HL-60/S4 (cell line): ENCODE measurements around the gene DNAL1.

Experiments
- in situ Hi-C: fragments of 300-500 bp; cut with MboI; formaldehyde crosslinking; loops from 2 replicates; pipeline ENCODE4 v1.14.3; 2022; ENCODE audit warnings: low sequenced_read_pairs

Gene DNAL1

DNA sequence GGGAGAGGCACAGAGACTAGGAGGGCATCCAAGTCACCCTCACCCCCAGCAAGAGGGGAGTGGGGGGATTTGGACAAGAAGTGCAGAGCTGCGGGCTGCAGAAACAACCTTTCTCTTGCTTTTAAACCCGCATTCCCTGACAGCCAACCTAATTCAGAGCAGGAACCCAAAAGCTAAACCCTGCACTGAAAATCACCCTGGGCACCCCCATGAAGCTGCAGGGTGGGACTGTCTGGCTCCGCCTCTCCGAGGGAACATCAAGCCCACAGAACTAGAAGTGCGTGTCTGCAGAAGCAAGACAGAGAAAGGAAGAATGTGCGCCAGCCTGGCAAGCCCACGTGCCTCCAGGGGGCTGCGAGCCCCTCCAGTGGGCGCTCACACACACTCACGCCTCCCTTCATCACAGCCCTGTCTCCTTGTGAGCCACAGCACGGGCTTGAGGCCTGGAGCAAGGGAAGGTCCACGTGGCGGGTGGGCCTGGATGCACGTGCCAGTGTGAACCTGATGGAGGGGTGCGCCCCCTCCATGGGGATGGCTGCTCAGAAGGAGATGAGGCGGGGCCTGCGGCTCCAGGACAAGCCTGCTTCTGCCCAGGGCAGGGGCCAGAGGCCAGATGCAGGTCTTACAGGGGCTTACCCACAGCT is 97.2 kb downstream of the DNAL1 start:
- in situ Hi-C loops, result loop anchor here (10.0 kb wide), 1 partner anchor 73 kb away; no protein-coding TSS in a partner anchor

DNA sequence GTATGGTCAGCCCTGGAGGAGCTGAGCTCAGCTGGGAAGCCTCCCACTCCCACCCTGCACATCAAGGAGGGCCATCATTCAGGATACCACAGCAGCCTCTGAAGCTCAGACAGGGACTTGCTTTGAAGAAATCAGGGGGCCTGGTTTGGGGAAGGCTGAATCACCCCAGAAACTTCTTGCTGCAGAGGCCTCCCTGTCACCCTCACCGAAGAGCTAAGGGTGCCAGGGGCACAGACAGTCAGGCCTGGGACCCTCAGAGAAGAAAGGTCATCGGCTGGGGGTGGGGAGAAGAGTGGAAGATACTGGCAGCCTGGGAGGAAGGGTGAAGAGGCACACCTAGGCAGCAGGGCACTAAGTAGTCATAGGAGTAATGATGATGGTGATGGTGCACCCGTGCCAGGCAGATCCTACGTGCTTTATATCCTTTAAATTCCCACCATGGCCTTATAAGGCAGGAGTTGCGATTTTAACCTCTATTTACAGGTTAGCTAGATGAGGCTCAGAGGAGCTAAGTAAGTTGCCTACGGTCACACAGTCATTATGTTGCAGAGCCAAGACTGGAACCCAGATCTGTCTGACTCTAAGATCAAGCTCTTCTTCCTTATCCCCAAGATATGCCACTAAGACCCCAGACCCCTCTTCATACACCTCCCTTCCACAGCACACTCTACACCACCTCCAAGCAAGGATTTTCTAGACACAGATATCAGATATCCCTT is 97.9 kb downstream of the DNAL1 start:
- in situ Hi-C loops, result loop anchor here (10.0 kb wide), 1 partner anchor 72 kb away; no protein-coding TSS in a partner anchor

DNA sequence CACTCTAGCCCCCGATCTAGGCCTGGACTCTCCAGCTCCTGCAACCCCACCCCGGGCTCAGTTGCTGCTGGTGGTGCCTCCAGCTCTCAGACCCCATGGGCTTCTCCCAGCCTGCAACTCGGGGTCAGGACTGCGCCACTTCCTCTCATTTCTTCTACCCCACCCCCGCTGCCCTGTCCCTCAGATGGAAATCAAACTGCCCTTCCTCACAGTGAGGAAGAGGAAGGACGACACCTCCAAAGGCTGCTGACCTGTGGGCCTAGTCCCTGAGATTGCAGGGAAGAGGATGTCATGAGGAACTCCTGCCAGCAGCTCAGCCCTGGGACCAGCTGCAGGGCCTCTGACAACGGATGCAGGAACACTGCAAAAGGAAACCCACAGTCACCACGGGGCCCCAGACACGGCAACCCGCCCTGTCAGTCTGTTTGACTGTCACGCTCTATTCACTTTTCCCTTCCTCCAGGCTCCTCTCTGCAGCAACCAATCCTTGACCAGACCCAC is 98.7 kb downstream of the DNAL1 start:
- in situ Hi-C loops, result loop anchor here (10.0 kb wide), 1 partner anchor 71 kb away; no protein-coding TSS in a partner anchor

DNA sequence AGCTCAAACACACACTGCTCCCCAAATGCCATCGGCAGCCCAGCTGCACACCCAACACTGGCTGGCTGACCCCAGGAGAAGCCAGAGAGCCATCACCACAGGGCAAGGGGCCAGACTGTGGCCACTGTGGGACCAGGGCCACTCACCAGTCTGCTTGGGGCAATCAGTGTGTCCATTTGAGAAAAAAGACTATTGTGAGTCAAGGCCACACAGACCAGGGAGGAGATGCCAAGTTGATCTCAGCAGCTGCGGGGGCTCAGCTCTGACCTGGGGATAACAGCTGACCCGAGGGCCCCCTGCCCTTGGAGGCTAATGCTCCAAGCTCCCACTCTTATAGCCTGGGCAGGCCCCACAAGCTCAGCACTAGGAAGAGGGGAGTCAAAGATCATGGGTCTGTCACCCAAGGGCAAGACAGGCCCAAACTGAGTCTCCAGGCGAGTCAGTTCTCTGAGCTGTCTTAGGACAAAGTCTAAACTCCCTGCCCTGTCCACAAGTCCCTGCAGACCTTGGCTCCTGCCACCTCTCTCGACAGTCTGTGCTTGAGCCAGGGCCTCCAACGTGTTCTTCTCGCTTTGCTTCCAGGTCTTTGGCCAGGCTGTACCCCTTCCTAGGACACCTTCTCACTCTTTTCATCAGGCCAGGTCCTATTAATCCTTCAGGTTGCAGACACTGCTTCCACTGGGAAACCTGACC is 99.5 kb downstream of the DNAL1 start:
- in situ Hi-C loops, result loop anchor here (10.0 kb wide), 1 partner anchor 70 kb away; no protein-coding TSS in a partner anchor

DNA sequence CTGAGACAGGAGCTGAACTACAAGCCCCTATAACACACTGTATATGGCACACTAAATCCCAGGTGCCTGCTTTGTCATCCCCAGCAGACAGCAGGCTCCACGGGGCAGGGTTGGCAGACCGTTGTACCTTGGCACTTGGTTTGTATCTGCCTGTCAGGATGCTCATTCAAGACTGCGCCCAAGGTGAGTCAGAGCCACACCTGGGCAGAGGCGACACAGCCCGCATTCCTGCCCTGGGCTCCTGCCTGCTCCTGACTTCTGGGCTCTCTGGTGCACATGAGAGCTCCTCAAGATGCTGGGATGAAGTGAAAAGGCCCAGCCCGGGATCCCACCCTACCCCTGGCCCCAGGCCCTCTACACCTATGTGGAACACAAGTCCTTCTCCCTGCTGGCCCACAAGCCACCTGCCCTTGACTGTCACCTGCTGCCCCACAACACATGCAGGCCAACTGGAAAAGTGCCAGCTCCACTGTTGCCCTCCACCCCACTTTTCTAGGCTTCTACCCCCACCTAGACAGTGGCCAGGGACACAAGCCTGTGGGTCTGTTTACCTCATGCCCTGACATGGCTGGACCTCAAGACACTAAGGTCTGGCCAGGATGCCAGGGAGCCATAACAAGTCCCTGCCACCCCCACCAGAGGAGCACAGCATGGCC is 100.2 kb downstream of the DNAL1 start:
- in situ Hi-C loops, result loop anchor here (10.0 kb wide), 1 partner anchor 70 kb away; no protein-coding TSS in a partner anchor

DNA sequence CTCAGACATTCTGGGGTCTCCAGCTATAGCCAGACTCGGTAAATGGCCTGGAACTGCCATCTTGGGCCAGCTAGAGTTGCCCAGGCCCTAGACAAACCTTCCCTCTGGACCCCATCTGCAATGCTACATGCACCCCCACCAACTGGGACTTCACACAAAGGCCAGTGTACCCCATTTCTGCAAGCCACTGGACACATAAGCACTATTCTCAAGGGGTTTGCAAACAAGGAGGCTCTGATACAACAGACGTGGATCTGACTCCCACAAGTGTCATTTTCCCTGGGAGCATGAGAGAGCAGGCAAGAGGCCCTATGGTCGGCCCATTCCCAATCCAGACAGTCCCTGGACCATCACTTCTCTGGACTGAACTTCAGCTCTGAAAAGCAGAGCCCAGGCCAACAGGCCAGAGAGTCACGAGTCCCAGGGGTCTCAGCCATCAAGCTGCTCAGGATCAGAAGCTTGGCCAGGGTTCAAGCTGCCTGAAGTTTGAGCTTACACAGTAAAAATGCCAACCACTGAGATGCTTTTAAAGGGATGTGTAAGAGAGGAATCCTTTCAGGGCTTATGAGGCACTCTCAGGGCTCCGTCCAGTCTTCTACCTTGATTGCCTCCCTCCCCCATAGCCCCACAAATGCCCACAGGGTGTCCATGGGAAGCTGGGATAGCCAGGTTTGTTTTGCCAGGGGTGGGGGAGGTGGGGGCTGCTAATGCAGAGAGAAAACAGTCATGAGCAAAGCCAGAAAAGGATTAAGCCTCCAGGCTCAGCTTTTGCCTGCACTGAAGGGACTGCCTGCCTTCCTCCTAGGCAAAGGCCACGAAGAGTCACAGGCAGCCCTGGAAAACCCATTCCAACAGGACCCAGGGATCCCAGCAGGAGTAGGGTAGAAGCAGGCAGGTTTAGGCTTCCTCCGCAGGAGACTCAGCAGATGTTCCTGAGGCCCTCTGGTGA is 101.1 kb downstream of the DNAL1 start:
- in situ Hi-C loops, result loop anchor here (10.0 kb wide), 1 partner anchor 69 kb away; no protein-coding TSS in a partner anchor

DNA sequence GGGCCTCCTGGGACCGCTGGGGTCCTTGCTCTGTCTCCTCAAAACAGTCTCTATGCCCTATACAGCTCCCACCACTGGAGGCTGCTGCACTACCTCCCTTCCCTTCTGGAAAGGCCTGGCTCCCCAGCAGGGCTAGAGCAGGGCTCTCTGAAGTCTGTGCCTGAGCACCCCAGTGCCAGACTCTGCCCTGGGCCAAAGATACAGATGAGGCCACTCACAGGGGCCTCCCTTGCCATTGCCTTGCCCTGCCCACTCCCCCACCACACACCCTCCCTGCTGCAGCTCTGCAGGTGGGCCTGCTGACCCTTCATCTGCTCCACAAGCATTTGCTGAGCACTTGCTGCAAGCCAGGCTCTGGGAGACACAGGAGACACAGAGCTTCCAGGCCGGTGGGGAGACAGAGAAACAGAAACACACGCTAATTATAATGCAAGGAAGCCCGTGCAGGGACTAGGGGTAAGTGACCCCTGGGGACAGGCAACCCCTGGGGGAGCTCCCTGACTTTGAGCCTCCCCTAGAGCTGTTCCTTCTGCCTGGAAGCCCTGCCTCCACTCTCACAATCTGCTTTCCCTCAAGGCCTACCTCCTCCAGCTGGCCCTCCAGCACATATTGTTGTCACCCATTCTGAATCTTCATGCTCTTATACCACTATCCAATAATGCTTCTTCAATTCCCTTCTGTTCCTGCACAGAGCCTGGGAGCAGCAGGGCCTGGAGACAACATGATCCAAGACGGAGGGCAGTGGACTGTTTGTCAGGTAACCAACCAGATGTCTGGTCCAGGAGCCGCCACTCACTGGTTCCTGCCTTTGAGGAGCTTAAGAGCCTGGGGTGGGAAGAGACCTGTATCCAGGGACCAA is 102.0 kb downstream of the DNAL1 start:
- in situ Hi-C loops, result loop anchor here (10.0 kb wide), 1 partner anchor 68 kb away; no protein-coding TSS in a partner anchor

DNA sequence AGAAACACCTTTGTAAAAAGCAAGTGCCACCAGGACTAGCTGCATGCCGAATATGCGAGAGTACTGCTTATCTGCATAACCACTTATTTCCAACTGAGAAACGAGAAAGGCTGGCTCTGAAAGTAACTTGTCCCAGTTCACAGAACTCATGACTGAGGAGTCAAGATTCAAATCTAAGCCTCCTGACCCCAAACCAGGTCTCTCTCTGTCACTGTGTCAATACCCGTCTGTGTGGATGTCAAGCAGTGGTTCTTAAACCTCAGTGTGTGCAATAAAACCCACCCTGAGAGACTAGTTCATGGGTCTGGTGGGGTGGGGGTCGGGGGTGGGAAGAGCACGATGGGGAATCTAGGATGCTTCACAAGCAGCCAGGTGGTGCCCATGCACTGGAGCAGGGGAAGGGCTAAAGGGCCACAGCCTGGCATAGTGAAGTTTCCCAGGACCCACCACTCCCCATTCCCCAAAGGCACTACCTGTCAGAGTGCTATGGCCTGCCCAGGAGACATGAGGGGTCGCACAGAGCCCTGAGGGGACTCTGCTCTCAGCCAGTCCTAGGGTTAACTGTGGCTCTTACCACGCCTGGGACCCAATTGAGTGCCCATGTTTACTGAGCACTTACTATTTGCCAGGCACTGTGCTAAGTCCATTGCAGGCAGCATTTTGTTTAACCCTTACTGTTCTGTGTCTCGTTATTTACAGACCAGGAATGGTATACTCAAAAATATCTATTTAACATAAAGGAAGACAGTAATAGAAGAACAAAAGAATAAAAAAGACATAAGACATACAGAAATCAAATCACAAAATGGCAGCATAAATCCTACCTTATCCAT is 102.8 kb downstream of the DNAL1 start:
- in situ Hi-C loops, result loop anchor here (10.0 kb wide), 1 partner anchor 67 kb away; no protein-coding TSS in a partner anchor

DNA sequence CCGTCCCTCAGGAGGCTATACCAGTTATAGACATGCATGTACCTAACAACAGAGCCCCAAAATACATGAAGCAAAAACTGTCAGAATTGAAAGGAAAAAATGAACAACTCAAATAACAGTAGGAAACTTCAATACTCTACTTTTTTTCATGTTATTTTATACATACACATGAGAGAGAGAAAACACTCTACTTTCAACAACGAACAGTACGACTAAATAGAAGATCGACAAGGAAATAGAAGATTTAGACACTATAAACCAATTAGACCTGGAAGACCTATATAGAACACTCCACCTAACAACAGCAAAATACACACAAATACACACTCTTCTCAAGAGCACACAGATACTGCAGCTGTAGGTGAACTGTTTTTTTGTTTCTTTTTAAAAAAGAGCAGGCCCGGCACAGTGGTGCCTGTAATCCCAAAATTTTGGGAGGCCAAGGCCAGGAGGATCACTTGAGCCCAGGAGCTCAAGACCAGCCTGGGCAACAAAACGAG is 104.1 kb downstream of the DNAL1 start:
- in situ Hi-C loops, result loop anchor here (10.0 kb wide), 1 partner anchor 66 kb away; no protein-coding TSS in a partner anchor

DNA sequence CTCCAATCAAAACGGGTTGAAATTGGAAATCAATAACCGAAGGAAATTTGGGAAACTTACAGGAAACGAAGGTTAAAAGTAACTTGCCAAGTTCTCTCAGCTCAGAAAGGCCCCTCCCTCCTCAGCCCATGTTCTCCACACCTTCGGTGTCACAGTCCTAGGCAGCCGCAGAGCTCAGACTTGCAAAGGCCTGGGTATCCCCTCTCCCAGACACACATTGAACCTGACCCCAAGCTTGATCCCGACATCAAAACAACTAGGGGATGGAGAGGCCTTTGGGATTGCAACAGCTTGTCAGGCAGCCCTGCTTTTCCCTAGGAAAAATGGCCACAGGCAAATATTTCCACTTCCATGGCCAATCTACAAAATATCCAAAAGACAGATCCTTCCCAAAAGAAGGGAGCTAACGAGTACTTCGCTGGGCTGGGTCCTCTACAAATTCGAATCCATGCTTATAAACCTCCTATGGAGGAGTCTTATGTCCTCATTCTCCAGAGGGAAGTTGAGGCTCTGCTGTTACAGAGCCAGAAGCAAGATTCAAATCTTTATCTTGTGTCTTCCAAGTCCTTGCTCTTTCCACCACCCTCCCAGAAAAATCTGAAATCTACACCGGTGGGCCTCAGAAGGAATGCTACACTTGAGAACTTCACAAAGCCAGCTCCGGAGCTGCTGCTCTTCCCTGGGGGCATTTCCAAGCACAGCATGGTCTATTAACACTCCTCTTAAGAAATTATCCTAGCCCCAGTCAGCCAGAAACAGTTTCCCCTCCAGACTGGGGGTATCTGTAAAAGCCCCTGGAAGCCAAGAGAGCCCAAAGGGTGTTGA is 105.1 kb downstream of the DNAL1 start:
- in situ Hi-C loops, result loop anchor here (10.0 kb wide), 1 partner anchor 65 kb away; no protein-coding TSS in a partner anchor

DNA sequence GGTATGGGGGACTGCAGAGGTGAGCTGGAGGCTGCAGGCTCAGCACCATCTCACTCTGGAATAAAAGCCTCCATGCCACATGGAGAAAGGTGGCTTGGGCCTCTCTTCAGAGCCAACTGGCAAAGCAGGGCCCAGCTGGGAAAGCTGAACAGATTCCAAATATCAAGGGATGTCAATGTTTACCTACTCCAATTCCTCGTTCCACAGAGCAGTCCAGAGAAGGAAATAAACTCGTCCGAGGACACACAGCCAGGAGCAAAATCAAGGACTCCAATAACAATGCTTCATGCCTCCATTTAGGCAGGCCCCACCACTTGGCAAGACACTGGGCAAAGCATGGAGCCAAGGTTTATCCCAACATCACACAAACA is 105.7 kb downstream of the DNAL1 start:
- in situ Hi-C loops, result no loop called here

DNA sequence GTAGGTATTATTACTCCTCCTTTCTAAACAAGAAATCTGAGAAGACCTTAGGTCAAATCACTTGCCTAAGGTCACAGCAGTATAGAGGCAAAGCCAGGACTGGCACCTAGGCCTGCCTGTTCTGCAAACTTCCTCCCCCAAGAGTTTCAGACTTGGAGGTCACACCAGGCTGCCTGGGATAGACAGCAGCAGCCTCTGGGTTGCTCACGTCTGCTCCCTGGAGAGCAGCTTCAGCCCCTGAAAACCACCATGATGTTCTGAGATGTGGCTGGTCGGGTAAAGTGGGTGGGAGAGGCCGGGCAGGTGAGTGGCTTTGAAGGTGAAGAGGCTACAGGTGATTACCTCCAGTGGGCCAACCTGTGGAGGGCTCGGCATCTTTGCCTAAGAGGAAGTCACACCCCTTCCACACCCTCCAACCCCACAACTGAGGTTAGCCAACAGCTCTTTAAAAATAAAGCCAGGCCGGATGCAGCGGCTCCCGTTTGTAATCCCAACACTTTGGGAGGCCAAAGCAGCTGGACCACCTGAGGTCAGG is 106.4 kb downstream of the DNAL1 start:
- in situ Hi-C loops, result no loop called here

DNA sequence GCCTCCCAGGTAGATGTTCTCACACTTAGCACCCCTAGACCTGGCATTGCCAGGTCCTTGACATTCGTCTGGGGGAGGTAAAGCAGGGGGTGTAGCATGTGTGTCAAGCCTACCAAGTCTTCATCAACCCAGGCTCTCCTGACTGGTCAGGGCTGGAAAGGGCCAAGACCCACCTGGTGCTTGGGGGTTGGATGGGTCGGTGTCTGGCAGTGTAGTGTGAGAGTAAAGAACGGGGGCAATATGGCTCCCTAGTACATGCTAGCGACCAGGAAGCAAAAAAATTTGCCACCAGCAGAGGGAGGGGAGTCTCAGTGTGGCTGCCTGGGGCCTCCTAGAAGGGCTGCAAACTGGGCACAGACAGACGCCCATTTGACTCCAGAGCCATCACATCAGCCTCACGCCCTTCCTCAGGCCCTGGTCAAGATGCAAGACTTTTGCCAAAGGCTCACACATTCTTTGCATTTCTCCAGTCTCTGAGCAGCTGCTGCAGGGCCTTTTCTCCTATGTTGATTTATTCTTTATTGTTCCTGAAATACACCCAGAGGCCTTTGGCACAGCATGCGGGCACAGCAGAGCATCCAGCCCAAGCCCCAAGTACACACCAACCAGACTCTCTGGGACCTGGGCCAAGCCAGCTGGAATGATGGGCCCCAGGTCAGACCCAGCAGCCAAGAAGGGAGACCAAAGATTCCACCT is 107.7 kb downstream of the DNAL1 start:
- in situ Hi-C loops, result no loop called here
